ENCODE data around the gene FEM1B.

The FEM1B gene

DNA sequence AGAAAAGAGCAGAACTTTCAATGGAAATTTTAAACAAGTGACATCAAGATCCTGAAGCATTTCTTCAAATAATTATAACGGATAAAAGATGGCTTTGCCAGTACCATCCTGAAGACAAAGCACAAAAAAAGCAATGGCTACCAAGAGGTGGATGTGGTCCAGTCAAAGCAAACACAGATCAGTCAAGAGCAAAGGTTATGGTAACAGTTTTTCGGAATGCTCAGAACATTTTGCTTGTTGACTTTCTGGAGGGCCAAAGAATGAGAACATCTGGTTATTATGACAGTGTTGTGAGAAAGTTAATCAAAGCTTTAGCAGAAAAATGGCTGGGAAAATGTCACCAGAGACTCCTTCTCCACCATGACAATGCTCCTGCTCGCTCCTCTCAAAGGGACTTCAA lies 31.5 kb downstream of the FEM1B start:
- DNase-seq = no peak

- no peak for DNase-seq
Observed at GRCh38 chr15:68310178-68310803, 32.7 kb downstream of the FEM1B start.

GRCh38 chr15:68310804-68311463 lies 33.4 kb downstream of the FEM1B start:
- DNase-seq = no peak

DNA sequence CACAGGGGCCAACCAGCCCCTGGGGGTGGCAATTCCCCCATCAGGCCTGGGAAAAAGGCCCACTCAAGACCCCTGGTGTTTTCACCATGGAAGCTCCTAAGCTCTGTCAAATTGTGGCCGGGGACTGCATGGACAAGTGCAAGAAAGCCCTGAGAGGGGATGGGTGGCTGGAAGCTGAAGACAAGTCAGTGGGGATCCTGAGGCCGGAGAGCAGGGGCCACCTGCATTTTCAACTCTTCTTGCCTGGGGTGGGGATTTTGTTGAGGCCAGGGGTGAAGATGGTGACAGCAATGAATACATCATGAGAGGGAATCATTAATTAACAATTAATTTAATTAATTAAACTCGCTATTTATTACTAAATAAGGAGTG lies 33.9 kb downstream of the FEM1B start:
- DNase-seq = no peak

DNA sequence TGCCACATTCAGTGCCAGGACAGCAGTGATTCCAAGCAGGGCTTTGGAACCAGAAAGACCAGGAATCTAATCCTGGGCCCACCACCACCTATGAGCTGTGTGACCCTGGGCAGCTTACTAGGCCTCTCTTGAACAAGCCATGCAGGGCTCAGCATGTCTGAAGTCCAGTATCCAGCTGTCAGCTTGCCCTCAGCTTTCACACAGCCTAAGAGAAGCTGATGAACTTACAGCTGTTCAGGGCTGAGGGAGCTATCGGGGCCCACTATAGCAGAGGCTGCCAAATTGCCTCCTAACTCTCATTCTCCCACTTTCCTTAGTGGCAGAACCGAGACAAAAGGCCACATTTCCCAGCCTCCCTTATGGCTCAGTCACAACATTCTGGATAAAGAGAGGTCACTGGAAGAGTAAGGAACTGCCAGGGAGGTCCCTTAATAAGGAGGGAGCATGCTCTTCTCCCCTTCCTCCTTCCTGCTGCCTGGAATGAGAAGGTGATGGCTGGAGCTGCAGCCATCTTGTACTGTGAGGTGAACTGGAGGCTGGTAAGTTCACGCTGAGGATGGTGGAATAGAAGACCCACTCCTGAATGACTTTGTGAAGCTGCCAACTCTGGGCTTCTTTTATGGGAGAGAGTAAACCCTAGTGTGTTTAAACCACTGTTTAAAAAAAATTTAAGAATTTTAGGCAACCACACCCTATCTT lies 34.5 kb downstream of the FEM1B start:
- peak in 1 of 5 donors; percentile 1 for DNase-seq

- DNase-seq = peak in 1 of 5 donors; percentile 9
Observed at GRCh38 chr15:68312701-68313204, 35.2 kb downstream of the FEM1B start.

DNA sequence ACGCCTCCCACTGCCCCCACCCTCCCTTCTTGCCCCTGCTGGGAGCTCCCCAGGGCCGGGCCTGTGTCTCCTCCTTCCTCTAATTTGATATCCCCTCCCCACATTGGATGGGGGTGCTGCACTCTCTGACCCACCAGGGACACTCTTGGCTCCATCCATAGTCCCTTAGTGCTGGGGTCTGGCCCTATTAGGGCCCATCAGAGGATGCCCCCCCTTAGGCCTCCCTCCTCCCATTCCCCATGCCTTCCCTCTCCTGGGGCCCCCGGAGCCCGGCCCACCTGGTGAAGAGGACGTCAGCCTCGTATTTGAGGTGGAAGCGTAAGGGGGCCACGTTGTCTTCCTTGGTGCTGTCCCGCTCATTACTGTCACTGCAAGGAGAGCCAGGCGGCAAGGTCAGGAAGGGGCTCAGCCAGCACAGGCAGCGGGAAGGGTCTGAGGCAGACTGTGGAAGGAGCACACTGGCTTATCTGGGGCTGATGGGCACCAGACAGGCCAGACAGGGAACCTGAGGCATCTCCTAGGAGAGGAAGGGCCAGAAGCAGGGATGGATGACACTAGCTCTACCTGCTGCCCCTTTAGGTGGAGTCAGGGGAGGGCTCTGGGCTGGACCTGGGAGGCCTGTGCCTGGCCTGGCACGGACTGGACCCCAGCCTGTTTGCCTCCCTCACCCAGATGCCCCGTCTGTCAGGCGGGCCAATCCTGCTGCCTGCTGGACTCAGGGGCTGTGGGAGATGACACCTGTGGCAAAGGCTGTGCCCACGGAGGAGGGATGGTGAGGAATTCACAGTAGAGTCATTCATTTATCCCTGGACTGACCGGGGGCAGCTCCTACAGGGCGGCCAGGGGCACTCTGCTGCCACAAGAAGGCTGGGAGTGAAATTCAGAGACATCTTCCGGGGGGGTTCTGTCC lies 36.2 kb downstream of the FEM1B start:
- peak in 1 of 5 donors; percentile 9 for DNase-seq

GRCh38 chr15:68314563-68314962 lies 37.0 kb downstream of the FEM1B start:
- DNase-seq = peak in 1 of 5 donors; percentile 1

DNA sequence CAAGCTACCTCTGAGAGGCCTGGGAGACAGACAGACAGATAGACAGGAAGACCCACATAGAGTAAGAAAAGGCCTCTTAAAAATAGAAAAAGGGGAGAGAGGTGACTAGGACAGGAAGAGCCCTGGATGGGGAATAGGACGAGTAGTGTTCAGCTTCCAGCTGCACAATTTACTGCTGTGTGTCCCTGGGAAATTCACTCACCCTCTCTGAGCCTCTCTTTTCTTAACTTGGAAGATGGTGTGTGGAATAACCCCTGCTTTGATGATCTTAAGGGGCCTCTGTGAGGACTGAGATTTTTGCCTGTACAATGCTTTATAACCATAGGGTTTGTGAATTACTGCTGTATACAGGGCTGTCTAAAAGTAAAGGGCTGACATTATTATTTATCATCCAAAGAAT lies 37.5 kb downstream of the FEM1B start:
- DNase-seq = no peak

GRCh38 chr15:68315495-68316031 lies 38.0 kb downstream of the FEM1B start:
- peak in 1 of 5 donors; percentile 2 for DNase-seq

- peak in 1 of 5 donors; percentile 5 for DNase-seq
Observed at GRCh38 chr15:68316061-68316804, 38.7 kb downstream of the FEM1B start.

DNA sequence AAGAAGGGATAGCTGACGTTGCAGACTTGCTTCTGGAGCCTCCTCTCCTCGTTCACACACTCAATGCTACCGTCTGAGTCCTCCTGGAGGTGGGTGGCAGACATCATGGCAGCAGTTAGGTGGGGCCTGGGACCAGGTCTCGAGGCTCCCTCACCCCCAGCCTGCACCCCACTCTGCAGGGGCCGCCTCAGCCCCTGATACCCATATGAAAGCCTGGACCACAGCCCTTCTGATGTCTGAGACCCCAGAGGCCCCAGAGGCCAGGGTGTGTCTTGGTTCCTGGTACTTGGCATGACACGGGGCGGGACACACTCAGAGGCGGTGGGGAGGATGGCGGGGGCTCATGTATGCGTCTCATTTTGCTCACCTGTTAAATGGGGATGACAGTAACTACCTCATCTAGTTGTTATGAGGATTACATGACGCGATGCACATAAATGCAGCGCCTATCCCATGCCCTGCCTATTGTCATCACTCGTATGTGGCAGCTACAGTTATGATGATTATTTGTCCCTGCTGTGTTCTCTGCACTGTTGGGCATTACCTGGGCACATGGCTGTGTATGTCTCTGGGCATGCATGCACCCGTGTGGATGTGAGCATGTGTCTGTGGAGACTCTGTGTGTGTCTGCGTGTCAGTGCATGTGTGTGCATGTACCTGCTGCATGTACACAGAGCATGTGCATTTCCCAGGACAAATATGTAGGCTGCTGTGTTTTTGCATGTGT lies 39.9 kb downstream of the FEM1B start:
- peak in 1 of 5 donors; percentile 3 for DNase-seq

GRCh38 chr15:68318008-68318835 lies 40.7 kb downstream of the FEM1B start:
- DNase-seq = peak in 1 of 5 donors; percentile 1

GRCh38 chr15:68318931-68319909 lies 41.7 kb downstream of the FEM1B start:
- no peak for DNase-seq

DNA sequence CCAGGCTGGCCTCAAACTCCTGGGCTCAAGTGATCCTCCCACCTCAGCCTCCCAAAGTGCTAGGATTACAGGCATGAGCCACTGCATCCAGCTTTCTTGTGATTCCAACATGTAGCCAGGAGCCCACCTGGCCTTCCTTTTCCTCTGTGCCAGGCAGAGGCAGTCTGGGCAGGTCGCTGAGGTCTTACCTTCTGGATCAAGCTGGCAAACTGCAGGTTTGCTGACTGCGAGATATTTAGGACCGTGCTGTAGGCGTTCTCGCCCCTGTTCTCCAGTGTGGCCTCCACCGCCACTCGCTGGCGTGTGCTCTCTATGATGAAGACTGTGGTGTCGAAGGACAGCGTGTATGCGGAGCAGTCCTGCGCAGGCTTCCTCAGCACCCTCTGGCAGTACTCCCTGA lies 42.5 kb downstream of the FEM1B start:
- DNase-seq = no peak

DNA sequence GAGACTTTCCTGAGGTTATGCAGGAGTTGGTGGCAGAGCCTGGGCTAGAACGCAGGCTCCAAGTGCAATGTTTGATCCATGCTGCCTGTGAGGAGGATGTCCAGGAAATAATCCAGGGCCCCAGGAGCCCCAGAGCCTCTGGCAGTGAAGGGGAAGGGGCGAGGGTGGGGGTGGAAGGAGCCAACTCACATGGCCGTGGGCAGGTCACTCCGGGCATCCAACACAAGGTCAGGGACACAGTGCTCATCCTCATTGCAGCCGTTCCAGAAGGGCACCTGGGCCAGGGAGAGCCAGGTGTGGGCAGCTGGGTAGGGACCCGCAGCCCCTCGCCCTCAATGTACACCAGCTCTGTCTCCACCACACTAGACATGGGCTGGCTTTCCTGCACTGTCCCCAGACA lies 43.7 kb downstream of the FEM1B start:
- no peak for DNase-seq

DNA sequence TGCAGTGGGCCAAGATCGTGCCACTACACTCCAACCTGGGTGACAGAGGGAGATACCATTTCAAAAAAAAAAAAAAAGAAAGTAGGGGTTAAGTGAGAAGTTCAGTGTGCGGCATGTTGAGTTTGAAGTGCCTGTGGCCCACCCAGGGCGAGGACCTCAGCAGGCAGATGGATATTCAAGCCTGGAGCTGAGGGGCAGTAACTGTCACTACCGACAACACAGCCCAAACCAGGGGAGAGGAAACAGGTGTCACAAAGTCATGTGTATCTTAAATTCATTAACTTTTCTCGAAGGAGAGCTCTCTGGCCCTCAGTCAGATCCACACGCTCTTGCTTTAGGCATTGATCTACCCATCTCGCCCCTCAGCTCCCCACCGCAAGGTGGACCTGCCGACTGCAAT lies 45.3 kb downstream of the FEM1B start:
- no peak for DNase-seq

GRCh38 chr15:68325726-68326125 lies 48.2 kb downstream of the FEM1B start:
- no peak for DNase-seq
